Brain pericyte (primary cell): ENCODE measurements around the gene ZPLD1.

Experiments
- DNase-seq: peaks from one replicate; pipeline ENCODE4 v3.0.0-alpha.2; 2012; ENCODE audit warnings: low read depth, low spot score

Gene ZPLD1

DNA sequence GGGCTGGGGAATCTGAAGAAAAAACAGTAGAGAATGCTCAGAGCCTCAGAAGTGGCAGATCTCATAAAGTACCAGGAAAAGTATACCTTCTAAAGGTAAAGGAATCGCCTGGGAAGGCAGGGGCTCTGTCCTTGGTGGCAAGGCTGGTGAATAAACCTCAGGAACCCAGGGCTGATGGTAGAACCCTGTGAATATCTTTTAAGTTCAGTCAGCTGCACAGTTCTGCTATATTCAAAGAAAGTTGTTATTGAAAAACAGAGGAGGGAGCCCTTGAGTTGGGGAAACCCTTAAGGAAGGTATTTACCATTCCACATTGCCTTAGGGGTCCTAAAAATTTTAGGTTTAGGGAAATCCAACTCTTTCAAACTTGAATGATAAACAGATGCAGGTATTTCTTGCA lies 31.2 kb downstream of the ZPLD1 start:
- no peak for DNase-seq

DNA sequence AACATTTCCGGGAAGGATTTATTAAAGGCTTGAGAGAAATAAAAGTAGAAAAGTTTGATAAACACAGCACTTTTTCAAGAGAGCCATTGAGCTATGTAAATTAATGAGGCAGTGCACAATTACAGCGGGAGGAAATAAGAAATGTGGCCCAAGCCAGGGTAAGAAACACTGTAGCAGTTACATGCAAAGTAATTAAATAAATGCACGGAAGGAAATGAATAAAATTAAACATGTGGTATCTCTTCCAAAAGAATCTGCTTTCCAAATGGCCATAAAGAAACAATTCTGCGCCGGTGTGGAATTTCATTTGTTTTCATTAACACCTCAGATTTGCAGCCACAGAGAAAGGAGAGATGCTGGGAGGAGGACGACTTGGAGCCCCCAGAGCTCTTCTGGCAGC lies 35.3 kb downstream of the ZPLD1 start:
- no peak for DNase-seq

DNA sequence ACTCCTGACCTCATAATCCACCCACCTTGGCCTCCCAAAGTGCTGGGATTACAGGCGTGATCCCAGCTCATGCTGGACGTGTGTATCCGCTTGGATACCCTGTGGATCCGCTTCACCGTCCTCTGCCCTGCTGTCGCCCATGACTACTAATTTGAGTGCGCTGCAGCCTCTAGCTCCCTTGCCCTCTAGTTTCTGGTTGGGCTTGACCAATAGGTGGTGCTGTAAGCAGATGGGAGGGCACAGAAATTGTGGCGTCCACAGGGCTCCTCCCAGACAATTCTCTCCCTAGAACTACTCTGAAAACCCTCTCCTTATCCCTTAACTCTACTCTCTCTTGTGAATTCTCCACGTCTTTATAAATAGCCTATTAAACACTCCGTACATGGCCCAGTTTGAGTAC lies 36.2 kb downstream of the ZPLD1 start:
- no peak for DNase-seq

DNA sequence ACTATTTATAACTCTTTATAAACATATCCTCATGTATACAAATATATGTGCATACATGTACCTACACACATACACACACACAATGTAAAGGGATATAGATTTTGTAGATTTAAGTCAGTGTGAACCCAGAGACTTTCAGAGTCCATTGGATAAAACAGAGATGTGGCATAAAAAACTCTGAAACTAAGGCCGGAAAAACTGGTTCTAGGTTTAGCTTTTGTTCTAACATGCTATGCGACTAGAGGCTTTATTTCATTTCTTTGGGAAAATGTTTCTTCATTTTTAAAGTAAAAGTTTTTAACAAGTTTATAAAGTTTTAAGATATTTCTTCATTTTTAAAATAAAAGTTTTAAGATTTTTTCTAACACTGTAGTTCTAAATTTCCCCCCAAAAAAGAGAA lies 36.7 kb downstream of the ZPLD1 start:
- DNase-seq, result no peak

DNA sequence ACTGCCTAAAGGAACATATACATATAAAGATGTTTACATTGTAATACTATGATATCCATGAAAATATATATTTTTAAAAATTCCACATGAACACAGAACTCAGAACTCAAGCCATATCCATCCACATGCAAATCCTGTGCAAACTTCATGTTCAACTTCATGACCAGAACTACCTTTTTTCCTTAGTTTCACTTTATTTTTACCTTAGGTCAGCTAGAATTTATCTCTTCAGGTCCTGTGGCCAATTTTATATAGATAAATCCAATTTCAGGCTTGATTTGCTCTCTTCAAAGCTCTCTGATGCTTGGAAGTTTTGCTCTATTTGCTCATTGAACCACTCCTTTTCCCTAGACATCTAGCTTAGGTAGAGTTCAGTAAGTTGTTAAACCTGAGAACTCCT lies 38.8 kb downstream of the ZPLD1 start:
- no peak for DNase-seq

DNA sequence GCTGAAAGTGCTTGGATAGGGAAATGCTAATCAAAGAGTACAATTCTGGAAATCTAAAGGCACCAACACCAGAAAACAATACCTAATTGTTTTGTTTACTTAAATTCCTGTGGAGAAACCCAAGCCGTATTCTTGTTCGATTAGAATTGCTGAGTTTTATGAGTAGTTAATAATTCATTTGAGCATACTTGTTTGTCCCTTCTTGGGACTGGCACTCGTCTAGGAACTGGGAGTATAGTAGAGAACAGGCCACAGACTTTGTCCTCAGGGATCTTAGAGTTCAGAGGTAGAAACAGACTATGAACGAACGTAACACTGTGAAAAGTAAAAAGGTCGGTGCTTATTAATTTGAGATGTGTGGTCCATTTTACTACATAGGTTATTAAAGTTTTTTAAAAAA lies 39.4 kb downstream of the ZPLD1 start:
- no peak for DNase-seq

DNA sequence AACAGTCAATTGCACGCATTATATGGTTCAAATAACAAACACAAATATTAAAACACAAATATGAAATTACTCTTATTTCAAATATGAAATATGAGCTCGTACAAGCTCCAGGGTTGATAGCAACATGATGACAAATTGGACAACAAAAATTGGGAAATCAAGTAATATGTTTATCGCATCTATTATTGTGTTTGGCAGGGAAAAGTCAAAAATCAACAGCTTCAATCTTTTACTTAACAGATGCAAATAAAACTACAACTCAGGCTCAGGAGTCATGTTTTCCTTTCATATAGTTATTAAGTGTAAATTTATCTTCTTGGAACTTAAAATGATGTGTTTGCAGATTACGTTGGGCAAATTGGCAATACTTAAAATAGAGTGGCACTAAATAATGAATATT lies 41.4 kb downstream of the ZPLD1 start:
- no peak for DNase-seq

DNA sequence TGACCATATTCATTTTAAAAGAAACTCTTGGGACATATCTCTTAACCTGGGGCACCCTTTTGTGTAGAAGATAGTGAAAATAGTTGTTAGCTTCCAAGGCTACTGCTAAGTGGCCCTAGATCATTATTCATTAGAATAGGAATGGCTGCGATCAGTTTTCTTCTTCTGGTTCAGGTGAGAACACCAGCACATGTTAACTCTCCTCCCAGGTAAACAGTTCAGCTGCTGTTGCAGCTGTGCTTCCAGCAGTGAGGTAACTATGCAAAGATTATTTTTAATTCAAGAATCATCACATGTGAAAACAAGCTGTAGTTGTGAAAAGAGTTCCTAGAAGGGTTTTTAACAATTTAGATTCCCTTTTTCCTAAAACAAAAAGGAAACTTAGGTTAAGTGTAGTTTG lies 43.3 kb downstream of the ZPLD1 start:
- no peak for DNase-seq

DNA sequence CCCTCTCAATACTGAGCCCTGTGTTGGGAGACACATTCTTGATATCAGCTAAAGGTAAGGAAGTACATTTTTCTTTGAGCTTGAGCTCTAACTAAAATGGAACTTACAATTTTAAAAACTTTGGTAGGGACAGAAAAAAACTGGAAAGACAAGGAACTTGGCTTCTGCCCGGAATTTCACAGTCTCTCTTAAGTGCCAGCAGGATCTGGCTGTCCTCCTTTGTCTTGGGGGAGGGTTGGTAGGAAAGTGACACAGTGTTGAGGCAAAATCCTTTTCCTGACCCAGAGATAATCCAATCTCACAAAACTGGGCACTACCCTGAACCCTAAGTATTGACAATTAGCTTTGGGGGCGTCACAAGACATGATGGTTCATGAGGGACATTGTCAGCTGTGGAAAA lies 45.3 kb downstream of the ZPLD1 start:
- no peak for DNase-seq

DNA sequence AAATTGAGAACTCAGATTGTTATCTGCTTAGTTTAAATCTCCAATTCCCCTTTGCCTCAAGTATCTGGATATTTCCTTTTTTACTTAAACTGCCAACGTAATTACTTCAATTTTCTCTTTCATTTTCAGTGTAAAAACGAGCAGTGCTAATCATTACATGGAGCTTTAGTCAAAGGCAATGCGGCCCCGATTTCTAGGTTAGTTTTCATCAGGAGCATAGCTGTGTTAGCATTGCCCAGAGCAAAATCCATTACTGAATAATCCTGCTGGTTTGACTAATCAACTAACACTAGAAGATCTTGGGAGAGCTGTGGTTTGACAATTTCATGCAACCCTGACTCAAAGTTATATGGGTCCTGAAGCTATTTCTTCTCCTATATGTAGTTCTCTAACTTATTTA lies 46.2 kb downstream of the ZPLD1 start:
- no peak for DNase-seq

DNA sequence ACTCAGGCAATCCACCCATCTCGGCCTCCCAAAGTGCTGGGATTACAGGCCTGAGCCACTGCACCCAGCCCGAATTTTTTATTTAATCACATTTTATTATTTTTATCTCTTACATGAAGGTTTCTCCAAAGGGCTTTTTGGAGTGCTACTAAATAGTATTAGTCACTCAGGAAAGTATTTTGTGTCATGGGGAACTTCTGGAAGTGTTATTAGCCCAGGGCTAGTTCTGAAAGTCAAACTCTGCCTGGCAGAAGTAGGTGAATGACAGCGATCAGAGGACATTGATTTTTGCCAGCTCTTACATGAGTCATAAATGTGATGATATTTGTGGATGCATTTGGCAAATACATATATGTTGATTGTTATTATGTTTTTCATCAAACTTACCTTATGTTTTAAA lies 48.7 kb downstream of the ZPLD1 start:
- DNase-seq, result no peak

DNA sequence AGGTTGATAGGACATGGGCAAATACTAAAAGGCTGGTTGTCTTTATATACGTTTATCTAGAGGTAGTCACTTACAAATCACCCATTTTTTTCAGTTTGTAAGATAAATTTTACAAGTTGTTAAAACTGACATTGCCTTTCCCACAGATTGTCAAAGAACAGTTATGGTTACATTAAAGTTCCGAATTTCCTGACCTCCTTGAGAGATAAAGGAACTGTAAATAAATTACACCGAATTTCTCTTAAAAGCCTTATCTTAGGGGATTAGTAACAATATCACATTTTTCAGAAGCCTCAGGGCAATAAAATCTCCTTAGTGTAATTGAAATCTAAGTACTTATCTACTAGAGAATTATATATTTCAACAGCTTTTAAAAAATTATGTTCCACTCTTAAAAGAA lies 49.5 kb downstream of the ZPLD1 start:
- DNase-seq, result no peak

DNA sequence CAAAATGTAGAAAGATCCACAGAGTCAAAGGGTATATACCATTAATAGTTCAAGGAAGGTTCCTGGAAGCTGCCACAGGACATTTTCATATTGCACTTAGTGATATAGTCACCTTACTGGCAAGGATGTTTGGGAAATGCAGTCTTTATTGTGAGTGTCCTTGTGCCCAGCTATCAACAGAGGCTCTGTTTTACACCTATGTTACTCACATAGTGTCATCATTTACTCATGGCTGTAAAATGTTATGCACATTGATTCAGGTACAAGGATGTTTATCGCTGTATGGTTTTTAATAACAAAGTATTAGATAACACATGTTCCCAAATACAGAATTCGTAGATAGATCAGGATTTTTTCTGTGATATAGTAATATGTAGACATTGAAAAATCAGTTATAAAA lies 50.9 kb downstream of the ZPLD1 start:
- DNase-seq, result no peak

DNA sequence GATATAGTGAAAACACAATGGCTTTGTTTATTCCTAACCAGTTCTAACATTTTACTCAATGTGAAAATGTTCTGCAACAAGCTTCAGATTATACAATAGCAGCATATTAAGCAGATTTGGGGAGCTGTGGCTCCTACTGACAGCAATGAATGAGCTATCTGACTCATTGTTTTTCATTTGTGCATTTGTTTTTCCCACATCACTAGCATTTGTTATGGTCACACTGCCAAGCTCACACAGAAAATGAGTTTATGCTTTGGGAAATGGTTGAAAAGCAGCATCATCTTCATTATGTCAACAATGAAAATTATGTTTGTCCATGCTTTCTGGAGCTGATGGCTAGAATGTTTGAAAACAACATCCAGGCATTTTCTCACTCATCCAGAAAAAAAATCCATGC lies 53.5 kb downstream of the ZPLD1 start:
- DNase-seq, result no peak

DNA sequence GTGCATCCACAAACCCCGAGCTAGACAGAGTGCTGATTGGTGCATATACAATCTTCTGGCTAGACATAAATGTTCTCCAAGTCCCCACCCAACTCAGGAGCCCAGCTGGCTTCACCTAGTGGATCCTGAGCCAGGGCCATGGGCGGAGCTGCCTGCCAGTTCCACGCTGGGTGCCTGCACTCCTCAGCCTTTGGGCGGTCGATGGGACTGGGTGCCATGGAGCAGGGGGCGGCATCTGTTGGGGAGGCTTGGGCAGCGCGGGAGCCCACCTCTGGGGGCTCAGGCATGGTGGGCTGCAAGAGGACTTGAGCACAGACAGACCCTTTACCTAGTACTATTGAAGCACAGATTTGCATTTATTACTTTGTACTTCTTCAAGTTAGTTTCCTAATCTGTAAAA lies 57.5 kb downstream of the ZPLD1 start:
- DNase-seq, result no peak

DNA sequence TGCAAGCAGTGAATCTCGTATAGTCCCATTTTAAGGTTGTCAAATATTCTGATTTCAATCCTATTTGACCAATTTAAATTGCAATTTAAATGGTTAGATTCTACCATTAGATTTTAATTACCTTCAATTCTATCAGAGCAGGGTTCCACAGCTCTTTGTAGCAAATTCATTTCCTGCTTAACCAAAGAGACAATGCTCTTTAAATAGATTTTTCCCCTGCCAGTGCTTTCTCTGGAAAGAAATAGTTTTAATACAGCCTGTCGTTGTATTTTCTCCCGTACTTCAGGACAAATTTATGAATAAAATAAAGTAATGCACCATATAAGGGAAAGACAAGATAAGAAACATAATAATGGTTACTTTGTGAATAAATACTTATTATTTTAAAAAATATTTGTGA lies 62.8 kb downstream of the ZPLD1 start:
- DNase-seq, result no peak

DNA sequence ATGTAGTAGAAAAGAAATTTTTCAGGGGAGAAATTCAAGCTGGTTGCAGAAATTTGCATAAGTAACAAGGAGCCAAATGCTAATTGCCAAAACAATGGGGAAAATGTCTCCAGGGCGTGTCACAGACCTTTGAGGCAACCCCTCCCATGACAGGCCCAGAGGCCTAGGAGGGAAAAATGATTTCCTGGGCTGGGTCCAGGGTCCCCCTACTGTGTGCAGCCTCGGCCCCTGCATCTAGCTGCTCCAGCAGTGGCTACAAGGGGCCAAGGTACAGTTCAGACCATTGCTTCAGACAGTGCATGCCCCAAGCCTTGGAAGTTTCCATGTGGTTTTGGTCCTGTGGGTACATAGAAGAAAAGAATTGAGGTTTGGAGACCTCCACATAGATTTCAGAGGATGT lies 70.7 kb downstream of the ZPLD1 start:
- DNase-seq, result no peak

DNA sequence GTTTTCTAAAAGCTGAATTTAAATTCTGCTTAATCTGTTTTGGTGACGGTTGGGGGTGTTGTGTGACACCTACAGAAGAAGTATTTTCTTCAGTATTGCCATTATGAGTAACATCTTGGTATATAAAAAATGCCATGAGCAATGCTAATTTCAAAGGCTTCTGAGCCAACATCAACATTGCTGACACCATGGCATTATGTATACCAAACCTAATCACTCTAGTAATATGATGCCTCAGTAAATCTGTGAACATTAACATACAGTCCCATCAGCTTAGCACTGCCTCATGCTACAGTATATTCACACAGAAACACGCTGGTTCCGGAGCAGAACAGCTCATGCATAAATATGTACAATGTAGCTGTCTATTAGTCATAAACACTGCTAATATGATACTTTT lies 75.8 kb downstream of the ZPLD1 start:
- DNase-seq, result no peak

DNA sequence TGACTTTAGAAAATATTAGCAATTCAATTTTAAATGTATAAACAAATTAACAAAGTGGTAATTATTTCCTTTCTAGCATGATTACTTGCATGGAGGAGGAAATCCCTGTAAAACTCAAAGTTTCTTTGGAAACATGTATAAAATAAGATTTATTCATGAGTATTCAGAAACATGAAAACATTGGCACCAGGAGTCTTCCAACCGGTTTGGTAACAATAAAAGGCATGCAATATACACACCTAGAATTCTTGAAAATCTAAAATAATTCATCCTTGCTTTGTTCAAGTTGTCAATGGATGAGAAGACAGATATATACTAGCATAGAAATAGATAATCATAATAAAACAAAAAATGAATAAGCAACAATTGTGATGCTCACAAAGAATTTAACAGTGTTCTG lies 76.4 kb downstream of the ZPLD1 start:
- no peak for DNase-seq

DNA sequence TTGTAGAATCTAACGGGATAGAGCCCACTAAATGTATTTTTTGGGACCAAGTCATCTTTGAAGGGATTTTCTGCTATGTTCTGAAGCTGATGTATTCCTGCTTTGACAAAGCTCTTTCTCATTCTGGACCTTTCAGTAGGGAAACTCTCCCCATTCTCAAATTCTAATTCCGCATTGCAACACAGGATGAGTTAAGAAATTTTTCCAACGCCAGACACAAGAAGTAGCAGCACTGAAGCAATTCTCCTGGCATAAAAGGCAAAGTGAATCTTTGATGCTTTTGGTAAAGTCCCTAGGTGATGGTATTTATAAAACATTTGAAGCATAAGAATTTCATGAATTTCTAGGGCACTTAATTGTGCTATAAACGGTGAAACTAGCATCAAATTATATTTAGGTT lies 76.8 kb downstream of the ZPLD1 start:
- no peak for DNase-seq

DNA sequence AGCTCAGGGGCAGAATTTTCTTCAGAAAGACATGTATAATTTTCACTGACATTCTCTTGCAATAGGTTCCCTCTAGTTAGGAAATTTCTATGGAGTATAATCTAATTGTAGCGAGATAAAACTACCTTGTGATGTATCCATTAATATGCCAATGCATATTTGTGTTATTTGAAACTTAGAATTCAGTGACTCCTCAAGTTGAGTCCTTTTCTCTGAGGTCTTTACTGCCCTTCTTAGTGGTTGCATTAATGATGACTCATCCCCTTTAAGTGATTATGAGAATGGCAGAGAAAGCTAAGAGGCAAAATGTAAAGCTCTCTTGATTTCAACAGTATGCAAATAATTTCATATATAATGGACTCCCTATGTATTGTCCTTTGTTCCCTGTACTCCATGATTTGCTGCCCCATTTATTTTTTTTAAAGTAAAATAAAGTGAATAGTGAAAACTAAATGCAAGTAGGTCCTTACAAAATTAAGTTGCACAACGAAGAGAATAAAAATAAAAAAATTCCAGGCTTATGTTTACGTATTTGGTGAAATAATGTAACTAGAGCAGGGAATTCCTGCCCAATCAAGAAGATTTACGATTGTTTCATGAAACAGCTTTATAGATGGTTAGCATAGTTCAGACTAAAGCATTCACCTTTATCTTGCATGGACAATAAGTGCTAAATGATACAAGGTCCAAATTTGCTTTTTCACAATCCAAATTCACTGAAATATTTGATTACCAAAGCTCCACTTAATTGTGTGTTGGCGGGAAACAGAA lies 78.1 kb downstream of the ZPLD1 start:
- DNase-seq, result no peak

DNA sequence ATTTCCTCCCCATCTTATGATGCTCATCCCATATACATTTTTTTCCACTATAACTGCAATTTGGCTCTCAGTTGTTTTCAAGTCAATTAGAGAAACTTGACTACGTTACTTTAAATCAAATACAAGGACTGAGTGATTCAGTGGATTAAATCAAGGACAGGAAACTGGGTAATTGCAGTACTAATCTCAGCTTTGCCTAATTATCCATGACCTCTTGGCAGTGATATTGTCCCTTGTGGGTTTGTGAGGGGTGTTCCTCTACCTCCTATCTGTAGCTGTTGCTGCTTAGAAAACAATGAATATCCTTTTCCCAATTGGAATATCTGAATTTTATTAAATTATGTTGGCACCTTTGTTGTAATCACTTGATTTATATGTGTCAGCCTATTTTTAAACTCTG lies 79.4 kb downstream of the ZPLD1 start:
- DNase-seq, result no peak

DNA sequence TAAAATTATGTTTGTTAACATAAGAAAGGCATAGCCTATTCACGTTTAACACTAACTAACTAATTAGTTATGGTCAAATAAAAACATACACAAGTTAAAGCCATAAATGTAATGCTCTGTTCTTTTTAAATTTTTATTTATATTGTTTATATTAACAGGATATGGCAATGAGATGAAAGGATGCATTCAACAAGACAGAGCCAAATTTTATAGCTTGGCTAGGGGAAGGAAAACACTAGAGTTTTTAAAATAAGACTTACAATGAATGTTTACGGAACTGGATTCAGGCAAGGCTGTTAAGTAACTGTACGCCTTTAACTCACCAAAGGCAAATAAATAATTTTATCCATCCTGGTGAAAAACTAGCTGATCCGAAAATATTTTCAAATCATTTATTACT lies 86.4 kb downstream of the ZPLD1 start:
- no peak for DNase-seq

DNA sequence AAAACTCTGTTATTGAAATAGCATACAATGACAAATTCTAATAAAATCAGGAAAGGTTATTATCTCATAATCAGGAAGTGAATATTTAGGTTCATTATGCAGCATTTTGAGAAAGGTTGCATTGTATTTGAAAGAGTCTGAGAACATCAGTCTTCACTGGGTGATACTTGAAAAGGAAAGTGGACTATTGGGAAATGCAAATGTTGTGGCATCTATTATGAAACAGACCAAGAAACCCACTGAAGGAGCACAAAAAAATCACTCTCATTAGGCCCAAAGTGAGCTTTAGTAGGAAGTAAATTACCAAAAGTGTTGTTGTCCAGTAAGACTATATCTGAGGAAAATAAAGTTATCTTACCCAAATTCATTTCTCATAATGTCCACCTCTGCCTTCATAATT lies 90.8 kb downstream of the ZPLD1 start:
- DNase-seq, result no peak
